ENCODE data around the gene DDX47. TPM values are rescaled to one million over a fixed set of nuclear protein-coding genes. Genes with fewer than 3 reads are reported as not detected.

The DDX47 gene
- total and polyA plus RNA-seq, 2 of the 13 experiments (the other 11 are each of a cell fraction or from before 2014, with no cell fraction given): 48.5 to 78.7 TPM

DNA sequence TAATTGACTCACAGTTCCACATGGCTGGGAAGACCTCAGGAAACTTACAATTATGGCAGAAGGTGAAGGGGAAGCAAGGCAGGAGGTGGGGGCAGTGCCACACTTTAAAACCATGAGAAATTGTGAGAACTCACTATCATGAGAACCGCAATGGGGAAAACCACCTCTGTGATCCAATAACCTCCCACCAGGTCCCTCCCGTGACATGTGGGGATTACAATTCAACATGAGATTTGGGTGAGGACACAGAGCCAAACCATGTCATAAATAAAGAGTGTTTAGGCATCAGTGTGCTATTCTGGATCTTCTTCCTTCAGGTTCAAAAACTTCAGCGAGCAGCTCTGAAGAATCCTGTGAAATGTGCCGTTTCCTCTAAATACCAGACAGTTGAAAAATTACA lies 9.7 kb downstream of the DDX47 start:
- H2AFZ ChIP-seq (ENCODE audit: low read length): no peak overlapping the region
- H3K9ac ChIP-seq (ENCODE audit: insufficient read depth, low read depth, low read length): no peak overlapping the region
- no peak for DNase-seq (ENCODE audit: low spot score)
- H4K20me1 ChIP-seq (ENCODE audit: insufficient read depth, low read length): no peaks in the 10 kb centered on the region
- in situ Hi-C loops (cut with HindIII; ENCODE audit: extremely low pct_ligation_motif_present, low pct_unique_long_range_greater_than_20kb) (no loop called here), intact Hi-C loops (cut with micrococcal nuclease; ENCODE audit: unreplicated experiment) (no loop called here)
- no peaks in the 10 kb centered on the region for H3K4me1 ChIP-seq (ENCODE audit: insufficient read depth, low read length)
- WGBS (ENCODE audit: low lambda C conversion rate): 98% methylated on average over 4 of the region's 4 CpGs
- no TSS peak for BruUV-seq (replicated peaks)
- peaks cover 11% of the 10 kb centered on the region for H3K79me2 ChIP-seq (ENCODE audit: insufficient read depth, low read length)
- no peak for ATAC-seq
- ChIA-PET CTCF (ENCODE audit: low intra/inter-chr PET ratio, low total read pairs) (no interaction called here), POLR2A (no interaction called here)
- no peak overlapping the region for H3K4me3 ChIP-seq (replicated peaks in 1 of 3; ENCODE audit: insufficient read depth in 1 of 3, low read depth in 2 of 3, low read length in 3 of 3)
- H3K9me3 ChIP-seq (ENCODE audit: low read length): no peaks in the 10 kb centered on the region
- H3K27me3 ChIP-seq (ENCODE audit: control insufficient read depth in 1 of 2, insufficient read depth in 2 of 2, low read length in 2 of 2): no peaks in the 10 kb centered on the region
- no peak overlapping the region for H3K4me2 ChIP-seq (ENCODE audit: low read depth, low read length)
- no peak overlapping the region for H3K27ac ChIP-seq (ENCODE audit: extremely low read length, insufficient read depth, low read length)
- peaks cover 23 to 83% of the 10 kb centered on the region in 2 experiments for H3K36me3 ChIP-seq (replicated peaks in 1 of 2; ENCODE audit: control insufficient read depth in 1 of 2, insufficient read depth in 2 of 2, low read length in 2 of 2)
- no peak for FAIRE-seq
- no peak for TF ChIP-seq ZFP1 (CRISPR knock-in tag; IDR thresholded peaks at IDR 0.05)
- TF ChIP-seq, protein P1, sequence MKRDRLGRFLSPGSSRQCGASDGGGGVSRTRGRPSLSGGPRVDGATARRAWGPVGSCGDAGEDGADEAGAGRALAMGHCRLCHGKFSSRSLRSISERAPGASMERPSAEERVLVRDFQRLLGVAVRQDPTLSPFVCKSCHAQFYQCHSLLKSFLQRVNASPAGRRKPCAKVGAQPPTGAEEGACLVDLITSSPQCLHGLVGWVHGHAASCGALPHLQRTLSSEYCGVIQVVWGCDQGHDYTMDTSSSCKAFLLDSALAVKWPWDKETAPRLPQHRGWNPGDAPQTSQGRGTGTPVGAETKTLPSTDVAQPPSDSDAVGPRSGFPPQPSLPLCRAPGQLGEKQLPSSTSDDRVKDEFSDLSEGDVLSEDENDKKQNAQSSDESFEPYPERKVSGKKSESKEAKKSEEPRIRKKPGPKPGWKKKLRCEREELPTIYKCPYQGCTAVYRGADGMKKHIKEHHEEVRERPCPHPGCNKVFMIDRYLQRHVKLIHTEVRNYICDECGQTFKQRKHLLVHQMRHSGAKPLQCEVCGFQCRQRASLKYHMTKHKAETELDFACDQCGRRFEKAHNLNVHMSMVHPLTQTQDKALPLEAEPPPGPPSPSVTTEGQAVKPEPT (CRISPR knock-in tag; IDR thresholded peaks at IDR 0.05; ENCODE audit: low read depth): no peak
- TF ChIP-seq, protein P2, sequence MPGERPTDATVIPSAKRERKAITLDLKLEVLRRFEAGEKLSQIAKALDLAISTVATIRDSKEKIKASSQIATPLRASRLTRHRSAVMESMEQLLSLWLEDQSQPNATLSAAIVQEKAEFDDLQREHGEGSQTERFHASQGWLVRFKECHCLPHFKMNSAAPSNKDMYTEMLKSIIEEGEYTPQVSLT (CRISPR knock-in tag; IDR thresholded peaks at IDR 0.05; ENCODE audit: borderline replicate concordance, low read depth): no peak
- TF ChIP-seq, protein P3, sequence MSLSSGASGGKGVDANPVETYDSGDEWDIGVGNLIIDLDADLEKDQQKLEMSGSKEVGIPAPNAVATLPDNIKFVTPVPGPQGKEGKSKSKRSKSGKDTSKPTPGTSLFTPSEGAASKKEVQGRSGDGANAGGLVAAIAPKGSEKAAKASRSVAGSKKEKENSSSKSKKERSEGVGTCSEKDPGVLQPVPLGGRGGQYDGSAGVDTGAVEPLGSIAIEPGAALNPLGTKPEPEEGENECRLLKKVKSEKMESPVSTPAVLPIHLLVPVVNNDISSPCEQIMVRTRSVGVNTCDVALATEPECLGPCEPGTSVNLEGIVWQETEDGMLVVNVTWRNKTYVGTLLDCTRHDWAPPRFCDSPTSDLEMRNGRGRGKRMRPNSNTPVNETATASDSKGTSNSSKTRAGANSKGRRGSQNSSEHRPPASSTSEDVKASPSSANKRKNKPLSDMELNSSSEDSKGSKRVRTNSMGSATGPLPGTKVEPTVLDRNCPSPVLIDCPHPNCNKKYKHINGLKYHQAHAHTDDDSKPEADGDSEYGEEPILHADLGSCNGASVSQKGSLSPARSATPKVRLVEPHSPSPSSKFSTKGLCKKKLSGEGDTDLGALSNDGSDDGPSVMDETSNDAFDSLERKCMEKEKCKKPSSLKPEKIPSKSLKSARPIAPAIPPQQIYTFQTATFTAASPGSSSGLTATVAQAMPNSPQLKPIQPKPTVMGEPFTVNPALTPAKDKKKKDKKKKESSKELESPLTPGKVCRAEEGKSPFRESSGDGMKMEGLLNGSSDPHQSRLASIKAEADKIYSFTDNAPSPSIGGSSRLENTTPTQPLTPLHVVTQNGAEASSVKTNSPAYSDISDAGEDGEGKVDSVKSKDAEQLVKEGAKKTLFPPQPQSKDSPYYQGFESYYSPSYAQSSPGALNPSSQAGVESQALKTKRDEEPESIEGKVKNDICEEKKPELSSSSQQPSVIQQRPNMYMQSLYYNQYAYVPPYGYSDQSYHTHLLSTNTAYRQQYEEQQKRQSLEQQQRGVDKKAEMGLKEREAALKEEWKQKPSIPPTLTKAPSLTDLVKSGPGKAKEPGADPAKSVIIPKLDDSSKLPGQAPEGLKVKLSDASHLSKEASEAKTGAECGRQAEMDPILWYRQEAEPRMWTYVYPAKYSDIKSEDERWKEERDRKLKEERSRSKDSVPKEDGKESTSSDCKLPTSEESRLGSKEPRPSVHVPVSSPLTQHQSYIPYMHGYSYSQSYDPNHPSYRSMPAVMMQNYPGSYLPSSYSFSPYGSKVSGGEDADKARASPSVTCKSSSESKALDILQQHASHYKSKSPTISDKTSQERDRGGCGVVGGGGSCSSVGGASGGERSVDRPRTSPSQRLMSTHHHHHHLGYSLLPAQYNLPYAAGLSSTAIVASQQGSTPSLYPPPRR (CRISPR knock-in tag; IDR thresholded peaks at IDR 0.05; ENCODE audit: borderline replicate concordance): no peak
- TF ChIP-seq ZNF256 (CRISPR knock-in tag; conservative IDR thresholded peaks at IDR 0.05): no peak
- TF ChIP-seq, protein P4, sequence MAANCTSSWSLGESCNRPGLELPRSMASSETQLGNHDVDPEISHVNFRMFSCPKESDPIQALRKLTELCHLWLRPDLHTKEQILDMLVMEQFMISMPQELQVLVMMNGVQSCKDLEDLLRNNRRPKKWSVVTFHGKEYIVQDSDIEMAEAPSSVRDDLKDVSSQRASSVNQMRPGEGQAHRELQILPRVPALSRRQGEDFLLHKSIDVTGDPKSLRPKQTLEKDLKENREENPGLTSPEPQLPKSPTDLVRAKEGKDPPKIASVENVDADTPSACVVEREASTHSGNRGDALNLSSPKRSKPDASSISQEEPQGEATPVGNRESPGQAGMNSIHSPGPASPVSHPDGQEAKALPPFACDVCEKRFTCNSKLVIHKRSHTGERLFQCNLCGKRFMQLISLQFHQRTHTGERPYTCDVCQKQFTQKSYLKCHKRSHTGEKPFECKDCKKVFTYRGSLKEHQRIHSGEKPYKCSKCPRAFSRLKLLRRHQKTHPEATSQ (CRISPR knock-in tag; IDR thresholded peaks at IDR 0.05; ENCODE audit: borderline replicate concordance): no peak
- TF ChIP-seq U2AF1 (optimal IDR thresholded peaks at IDR 0.05; ENCODE audit: low read depth, low read length): no peak
- TF ChIP-seq, protein P5, sequence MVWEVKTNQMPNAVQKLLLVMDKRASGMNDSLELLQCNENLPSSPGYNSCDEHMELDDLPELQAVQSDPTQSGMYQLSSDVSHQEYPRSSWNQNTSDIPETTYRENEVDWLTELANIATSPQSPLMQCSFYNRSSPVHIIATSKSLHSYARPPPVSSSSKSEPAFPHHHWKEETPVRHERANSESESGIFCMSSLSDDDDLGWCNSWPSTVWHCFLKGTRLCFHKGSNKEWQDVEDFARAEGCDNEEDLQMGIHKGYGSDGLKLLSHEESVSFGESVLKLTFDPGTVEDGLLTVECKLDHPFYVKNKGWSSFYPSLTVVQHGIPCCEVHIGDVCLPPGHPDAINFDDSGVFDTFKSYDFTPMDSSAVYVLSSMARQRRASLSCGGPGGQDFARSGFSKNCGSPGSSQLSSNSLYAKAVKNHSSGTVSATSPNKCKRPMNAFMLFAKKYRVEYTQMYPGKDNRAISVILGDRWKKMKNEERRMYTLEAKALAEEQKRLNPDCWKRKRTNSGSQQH (CRISPR knock-in tag; IDR thresholded peaks at IDR 0.05; ENCODE audit: low read depth): no peak
- TF ChIP-seq ZFP90 (CRISPR knock-in tag; IDR thresholded peaks at IDR 0.05; ENCODE audit: borderline replicate concordance): no peak
- no peak for TF ChIP-seq HOXA7 (CRISPR knock-in tag; IDR thresholded peaks at IDR 0.05)
- TF ChIP-seq, protein P6, sequence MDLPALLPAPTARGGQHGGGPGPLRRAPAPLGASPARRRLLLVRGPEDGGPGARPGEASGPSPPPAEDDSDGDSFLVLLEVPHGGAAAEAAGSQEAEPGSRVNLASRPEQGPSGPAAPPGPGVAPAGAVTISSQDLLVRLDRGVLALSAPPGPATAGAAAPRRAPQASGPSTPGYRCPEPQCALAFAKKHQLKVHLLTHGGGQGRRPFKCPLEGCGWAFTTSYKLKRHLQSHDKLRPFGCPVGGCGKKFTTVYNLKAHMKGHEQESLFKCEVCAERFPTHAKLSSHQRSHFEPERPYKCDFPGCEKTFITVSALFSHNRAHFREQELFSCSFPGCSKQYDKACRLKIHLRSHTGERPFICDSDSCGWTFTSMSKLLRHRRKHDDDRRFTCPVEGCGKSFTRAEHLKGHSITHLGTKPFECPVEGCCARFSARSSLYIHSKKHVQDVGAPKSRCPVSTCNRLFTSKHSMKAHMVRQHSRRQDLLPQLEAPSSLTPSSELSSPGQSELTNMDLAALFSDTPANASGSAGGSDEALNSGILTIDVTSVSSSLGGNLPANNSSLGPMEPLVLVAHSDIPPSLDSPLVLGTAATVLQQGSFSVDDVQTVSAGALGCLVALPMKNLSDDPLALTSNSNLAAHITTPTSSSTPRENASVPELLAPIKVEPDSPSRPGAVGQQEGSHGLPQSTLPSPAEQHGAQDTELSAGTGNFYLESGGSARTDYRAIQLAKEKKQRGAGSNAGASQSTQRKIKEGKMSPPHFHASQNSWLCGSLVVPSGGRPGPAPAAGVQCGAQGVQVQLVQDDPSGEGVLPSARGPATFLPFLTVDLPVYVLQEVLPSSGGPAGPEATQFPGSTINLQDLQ (CRISPR knock-in tag; IDR thresholded peaks at IDR 0.05): no peak

Measured in HepG2 (cell line).